Measurements from ENCODE around the gene GPR107. TPM values are rescaled to one million over a fixed set of nuclear protein-coding genes. Genes with fewer than 3 reads are reported as not detected.

The GPR107 gene
- total RNA-seq, 1 donor from 2014 or later: 67.4 TPM

GRCh38 chr9:130186839-130187522 lies 133.3 kb downstream of the GPR107 start:
- Mint-ChIP-seq H3K4me3 (no peak overlapping the region), H3K4me1 (peaks cover 43% of the 10 kb centered on the region), H3K27me3 (ENCODE audit: low read depth) (no peaks in the 10 kb centered on the region), H3K27ac (no peak overlapping the region), H3K36me3 (no peaks in the 10 kb centered on the region), H3K9me3 (no peaks in the 10 kb centered on the region)
- DNase-seq (ENCODE audit: low spot score in 2 of 2, unreplicated experiment in 2 of 2): no peak
- no peak for TF ChIP-seq CTCF (IDR thresholded peaks at IDR 0.05; ENCODE audit: unreplicated experiment)

DNA sequence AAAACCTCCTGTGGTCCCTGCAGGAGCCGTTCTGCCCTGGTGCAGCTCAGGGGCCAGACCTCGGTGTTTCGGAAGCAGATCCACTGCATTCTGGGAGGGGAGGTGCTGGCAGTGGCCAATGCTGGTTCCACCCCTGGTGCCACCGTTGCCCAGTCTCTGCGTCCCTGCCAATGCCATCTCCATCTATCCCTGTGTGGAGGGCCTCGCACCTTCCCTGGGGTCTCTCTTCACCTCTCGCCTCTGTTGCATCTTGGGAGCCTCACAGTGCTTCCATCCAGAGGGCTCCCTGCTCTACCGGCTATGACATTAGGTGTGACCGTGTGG lies 133.8 kb downstream of the GPR107 start:
- Mint-ChIP-seq H3K27ac (peak overlapping the region; percentile 50), H3K36me3 (no peaks in the 10 kb centered on the region), H3K27me3 (ENCODE audit: low read depth) (no peaks in the 10 kb centered on the region), H3K9me3 (no peaks in the 10 kb centered on the region), H3K4me3 (no peak overlapping the region), H3K4me1 (peaks cover 48% of the 10 kb centered on the region)
- DNase-seq (ENCODE audit: low spot score in 2 of 2, unreplicated experiment in 2 of 2): no peak
- no peak for TF ChIP-seq CTCF (IDR thresholded peaks at IDR 0.05; ENCODE audit: unreplicated experiment)

DNA sequence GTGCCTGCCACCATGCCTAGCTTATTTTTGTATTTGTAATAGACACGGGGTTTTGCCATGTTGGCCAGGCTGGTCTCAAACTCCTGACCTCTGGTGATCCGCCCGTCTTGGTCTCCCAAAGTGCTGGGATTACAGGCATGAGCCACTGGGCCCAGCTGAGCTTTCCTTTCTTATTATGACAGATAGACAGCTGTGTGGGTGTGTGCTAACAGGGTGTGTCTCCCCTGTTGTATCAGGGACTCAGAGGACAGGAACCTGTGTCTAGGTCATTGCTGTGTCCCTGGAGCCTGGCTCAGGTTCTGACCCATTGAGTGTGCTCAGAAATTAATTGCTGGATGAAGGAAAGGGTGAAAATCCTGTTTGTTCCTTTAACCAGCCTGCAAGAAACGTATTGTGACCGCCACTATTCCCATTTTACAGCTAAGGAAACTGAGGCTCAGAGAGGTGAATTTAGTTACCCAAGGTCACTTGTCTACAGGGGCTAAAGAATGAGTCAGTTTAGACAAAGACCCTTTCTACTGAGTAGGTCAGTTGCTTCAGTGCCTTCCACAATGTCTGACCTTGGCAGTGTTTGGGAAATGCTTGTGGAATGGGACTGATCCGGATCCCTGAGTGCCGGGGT lies 135.3 kb downstream of the GPR107 start:
- no peaks in the 10 kb centered on the region for H3K36me3 Mint-ChIP-seq
- no peak overlapping the region for H3K27ac Mint-ChIP-seq
- no peak for DNase-seq (ENCODE audit: low spot score in 2 of 2, unreplicated experiment in 2 of 2)
- no peak for TF ChIP-seq CTCF (IDR thresholded peaks at IDR 0.05; ENCODE audit: unreplicated experiment)
- no peak overlapping the region for H3K4me3 Mint-ChIP-seq
- no peaks in the 10 kb centered on the region for H3K27me3 Mint-ChIP-seq (ENCODE audit: low read depth)
- peaks cover 52% of the 10 kb centered on the region for H3K4me1 Mint-ChIP-seq
- no peaks in the 10 kb centered on the region for H3K9me3 Mint-ChIP-seq

Other genes starting within 250 kb of the GPR107 start
- gene TOR1A, start 229.8 kb upstream of the GPR107 start, total RNA-seq: 33.7 to 34.8 TPM (median 33.8 TPM) in 3 replicates
- 28.2 to 31.0 TPM (median 29.9 TPM) in 3 replicates for gene C9orf78, start 218.6 kb upstream of the GPR107 start, total RNA-seq
- 47.1 to 49.0 TPM (median 47.7 TPM) in 3 replicates for gene USP20, start 218.4 kb upstream of the GPR107 start, total RNA-seq
- 48.3 to 52.4 TPM (median 49.9 TPM) in 3 replicates for gene FNBP1, start 10.7 kb upstream of the GPR107 start, total RNA-seq
- gene NCS1, start 118.5 kb downstream of the GPR107 start, total RNA-seq: 44.7 to 47.1 TPM (median 44.8 TPM) in 3 replicates
- gene HMCN2, start 211.9 kb downstream of the GPR107 start, total RNA-seq: 5.8 to 6.5 TPM (median 6.0 TPM) in 3 replicates